HG02623 (cell line): ENCODE data around the gene FAM180B.
"Not testable (repeated sequence)": the region's sequence is repeated elsewhere in the genome, so short reads cannot be mapped to it uniquely, and the experiment has no call there.

ENCODE experiments used
- ATAC-seq: cut with Tn5 transposase; IDR thresholded peaks from one replicate; pipeline ENCODE4 v1.9.1; 2021; ENCODE audit warnings: moderate library complexity; ENCODE audit not compliant: unreplicated experiment

FAM180B gene

GRCh38 chr11:47593934-47594855 is 7.7 kb downstream of the FAM180B start, which contains the start of gene C1QTNF4:
TSS of gene C1QTNF4 (minus strand) at chr11:47594411. CDS start at chr11:47590810, 3,601 bp downstream.
- no peak for ATAC-seq

DNA sequence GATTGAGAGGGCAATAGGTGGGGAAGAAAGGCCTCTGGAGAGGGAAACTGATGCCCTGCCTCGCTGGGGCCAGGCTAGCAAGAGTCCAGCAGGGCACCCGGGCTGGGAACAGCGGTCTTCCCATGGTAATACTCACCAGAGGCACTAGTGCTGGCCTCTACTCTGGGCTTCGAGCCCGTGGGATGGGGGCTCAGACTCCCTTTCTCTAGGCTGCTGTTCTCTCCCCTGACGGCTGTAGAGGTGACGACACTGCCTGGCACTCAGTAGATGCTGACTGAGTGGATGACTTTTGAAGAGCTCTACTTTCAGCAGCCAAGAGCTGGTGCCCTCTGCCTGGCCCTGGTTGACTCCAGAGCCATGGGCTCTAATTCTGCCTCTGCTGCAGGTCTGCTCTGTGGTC is 8.6 kb downstream of the FAM180B start:
- ATAC-seq: no peak

DNA sequence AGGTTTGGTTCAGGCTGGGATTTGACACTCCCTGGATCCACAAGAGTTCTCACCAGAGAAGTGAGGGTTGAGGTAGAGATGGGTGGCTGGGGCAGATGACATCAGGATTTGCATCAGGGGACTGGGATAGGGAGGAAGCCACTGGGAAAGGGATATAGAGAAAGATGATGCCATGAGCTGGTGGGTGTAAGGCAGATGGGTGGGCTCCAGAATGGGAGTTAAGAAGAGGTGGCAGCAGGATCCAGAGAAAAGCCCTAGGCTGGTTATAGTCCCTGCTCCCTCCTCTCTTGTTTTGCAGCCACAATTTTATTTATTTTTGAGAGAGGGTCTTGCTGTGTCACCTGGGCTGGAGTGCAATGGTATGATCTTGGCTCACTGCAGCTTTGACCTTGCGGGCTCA is 9.5 kb downstream of the FAM180B start:
- ATAC-seq: no peak

GRCh38 chr11:47599902-47600301 is 13.4 kb downstream of the FAM180B start:
- ATAC-seq: no peak

- ATAC-seq: no peak
Observed at GRCh38 chr11:47603295-47603694, 16.8 kb downstream of the FAM180B start.

DNA sequence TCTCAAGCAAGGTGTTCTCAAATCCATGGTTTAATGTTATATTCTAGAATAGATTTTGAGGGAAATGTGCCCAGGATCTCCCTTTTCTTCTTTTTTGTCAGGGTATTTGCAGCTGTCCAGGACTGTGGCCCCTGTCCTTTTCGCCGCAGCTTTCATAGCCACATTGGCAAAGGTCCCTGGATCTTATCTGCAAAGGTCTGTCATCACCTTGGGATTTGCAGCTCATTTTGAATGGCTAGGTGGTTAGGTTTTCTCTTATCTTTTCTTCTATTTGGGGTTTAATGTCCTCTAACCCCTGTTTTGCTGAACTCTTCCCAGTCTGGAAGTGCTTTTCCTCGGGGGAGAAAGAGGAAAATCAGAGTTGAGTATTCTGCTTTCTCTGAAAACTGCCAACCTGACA is 19.4 kb downstream of the FAM180B start:
- ATAC-seq: no peak

DNA sequence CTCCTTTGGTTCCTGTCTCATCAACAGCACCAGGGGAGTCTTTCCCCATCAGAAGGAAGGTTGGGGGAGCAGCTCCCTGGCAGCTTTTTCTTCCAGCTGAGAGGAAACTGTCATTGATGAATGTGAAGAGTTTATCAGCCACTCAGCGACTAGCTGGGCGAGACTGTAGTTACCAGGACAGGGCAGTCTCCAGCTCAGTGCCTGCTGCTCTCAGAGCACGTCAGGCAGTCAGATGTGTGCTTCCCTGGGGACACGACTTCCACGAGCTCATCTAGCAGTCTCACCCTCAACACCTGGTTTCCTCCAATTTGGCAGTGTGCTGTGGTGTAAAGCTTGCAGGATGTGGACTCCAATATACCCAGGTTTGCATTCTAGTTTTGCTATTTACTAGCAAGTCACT is 20.3 kb downstream of the FAM180B start:
- ATAC-seq: no peak

GRCh38 chr11:47607380-47607779 is 20.9 kb downstream of the FAM180B start:
- no peak for ATAC-seq

- ATAC-seq: no peak
Observed at GRCh38 chr11:47609675-47610074, 23.2 kb downstream of the FAM180B start.

GRCh38 chr11:47611348-47611794 is 24.9 kb downstream of the FAM180B start:
- ATAC-seq: peak; percentile 79

- ATAC-seq: no peak
Observed at GRCh38 chr11:47615249-47615648, 28.8 kb downstream of the FAM180B start.

GRCh38 chr11:47616726-47617416 is 30.4 kb downstream of the FAM180B start:
- ATAC-seq: no peak

DNA sequence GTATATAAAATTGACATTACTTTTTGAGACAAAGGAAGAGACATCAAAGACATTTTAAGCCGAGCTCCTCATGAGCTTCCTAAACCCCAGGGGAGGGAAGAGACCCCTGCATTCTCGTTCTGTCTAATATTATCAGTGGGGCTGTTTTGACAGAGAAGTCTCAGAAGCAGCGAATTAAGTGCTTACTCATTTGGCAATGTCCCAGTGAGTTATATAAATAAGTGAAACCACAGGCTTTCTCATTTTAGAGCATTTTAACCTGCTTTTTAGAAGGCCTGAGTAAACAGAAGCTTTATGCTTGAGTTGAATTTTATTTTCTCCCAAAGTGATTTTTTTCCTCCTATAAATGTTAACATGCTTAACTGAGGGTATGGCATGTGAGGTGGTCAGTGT is 30.9 kb downstream of the FAM180B start:
- ATAC-seq: no peak

DNA sequence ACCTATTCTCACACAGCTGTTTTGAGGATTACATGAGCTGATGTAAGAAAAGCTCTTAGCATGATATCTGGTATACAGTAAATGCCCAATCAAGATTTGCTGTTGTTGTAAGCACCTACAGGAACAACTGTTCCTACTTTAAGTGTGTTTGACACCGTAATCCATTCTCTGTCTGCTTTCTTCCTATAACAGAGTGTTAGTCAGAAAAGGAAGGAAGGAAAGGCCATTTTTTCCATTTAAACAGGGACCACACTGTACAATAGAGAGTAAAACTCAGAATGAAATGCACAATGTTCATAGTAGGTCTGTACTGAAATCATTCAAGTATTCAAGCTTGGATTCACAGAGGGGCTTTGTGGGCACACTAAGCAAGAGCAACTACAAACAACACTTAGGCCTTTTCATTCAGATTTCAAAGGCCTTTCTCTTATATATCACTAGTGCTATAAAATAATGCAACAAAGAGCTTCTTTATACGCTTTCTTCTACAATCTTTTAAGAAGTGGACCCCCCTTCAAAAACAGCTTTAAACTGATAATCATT is 34.4 kb downstream of the FAM180B start:
- no peak for ATAC-seq

- ATAC-seq: no peak
Observed at GRCh38 chr11:47626234-47626633, 39.8 kb downstream of the FAM180B start.

DNA sequence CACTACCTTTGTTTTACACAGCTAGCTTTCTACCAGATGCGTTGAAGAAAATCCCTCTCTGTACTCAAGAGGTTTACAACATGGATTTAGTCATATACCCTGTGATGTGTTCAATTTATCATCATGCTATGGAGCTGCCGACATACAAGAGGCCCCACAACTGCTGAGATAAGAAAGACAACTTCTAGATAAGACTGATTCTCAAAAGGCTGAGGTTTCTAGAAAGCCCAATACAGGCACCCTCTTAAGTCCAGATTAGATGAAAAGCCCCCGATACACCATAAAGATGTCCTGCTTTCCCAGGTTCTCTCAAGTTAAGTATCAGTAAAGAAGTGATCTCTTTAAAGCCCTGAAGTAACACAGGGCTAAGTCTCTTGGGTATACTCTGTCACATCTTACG is 41.5 kb downstream of the FAM180B start:
- ATAC-seq: no peak

DNA sequence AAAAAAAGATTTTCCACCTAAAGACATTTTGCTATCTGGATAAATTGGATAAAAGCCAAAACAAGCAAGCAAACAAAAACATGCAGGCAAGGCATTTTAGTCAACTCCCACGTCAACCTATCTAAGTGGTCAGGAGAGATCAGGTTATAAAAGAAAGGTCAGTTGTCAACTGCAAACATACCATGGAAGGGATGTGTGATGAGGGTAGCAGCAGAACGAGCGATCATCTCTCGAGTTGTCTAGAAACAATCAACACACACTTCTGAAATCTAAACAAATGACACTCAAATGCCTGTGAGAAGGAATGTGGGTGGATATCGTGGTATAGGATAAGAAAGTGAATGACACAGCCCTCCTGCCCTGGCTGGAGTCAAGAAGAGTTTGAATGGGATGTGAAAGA is 45.0 kb downstream of the FAM180B start:
- no peak for ATAC-seq

- ATAC-seq: not testable (repeated sequence)
Observed at GRCh38 chr11:47636331-47636730, 49.9 kb downstream of the FAM180B start.
